HG02885 (cell line): ENCODE measurements around the gene BTN1A1.

ENCODE experiments used
- ATAC-seq: cut with Tn5 transposase; IDR thresholded peaks from one replicate; pipeline ENCODE4 v1.9.1; 2021; ENCODE audit warnings: mild to moderate bottlenecking; ENCODE audit not compliant: unreplicated experiment, poor library complexity

Gene BTN1A1

DNA sequence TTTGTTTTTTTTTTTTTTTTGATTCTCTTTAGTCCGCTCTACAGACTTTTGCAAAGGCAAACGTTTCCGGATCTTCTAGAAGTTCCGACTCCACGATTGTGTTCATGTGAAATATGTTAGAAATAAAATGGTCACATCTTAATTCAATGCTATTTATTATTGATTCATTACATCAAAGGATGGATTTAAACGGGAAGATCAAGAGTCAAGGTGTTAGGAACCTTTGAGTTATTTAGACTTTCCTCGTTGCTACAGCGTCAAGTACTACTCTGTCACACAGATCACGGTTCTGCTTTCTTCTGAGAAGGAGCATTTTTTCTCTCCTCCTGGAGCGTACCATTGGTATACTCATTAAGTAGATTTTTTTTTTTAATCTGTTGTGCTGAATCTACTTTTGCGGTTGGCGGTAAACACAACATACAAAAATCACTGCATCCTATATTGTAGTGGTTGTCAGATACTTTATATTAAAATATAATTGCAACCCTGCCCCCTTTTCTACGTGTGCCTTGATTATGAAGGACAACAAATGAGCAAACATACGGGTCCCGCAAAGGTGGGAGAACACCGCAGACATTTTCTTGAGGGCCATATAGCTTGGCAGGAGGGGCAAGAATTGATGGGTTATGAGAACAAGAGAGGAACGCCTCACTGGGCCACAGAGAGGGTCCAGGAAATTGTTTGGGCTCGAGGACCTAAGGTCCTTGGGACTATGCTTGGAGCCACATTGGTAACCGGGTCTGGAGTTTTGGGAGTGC, 55.6 kb downstream of the BTN1A1 start:
- ATAC-seq: no peak

DNA sequence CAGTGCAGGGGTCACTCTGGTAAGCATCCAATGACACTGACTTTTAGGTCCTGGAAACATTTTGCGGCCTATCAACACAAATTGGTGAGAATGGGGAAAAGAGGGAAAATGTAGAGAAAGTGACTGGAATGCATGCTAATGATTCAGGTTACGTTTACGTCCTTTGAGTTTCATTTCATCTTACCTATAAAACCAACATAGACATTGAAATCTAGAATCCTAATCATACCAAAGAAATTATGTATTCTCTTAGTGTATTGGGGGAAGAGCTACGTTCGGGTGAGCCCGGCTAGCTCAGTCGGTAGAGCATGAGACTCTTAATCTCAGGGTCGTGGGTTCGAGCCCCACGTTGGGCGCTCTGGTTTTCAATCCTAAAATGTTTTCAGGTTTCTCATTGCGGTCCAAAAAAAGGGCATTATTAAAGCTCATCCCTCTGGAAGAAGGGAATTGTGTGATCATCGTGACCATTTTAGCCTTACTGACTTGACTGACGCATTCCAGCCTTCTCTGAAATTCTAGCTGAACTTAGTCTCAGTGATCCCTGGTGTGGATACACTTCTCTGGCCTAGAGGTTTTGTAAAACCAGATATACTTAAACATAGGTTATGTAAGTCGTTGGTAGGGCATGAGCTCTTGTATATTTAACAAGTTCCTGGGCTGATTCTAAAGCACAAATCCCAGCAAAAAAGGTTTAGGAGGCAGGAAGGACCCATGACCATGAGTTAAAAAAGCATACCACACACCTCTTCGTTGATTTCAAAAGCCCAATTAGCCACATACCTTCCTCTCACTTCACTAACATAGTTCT, 56.4 kb downstream of the BTN1A1 start:
- no peak for ATAC-seq
